ENCODE data around the gene SP1.
A peak's percentile ranks its signal among the peaks of the same experiment; 100 is the strongest.
"Not testable (repeated sequence)": the region's sequence is repeated elsewhere in the genome, so short reads cannot be mapped to it uniquely, and the experiment has no call there.

The SP1 gene

DNA sequence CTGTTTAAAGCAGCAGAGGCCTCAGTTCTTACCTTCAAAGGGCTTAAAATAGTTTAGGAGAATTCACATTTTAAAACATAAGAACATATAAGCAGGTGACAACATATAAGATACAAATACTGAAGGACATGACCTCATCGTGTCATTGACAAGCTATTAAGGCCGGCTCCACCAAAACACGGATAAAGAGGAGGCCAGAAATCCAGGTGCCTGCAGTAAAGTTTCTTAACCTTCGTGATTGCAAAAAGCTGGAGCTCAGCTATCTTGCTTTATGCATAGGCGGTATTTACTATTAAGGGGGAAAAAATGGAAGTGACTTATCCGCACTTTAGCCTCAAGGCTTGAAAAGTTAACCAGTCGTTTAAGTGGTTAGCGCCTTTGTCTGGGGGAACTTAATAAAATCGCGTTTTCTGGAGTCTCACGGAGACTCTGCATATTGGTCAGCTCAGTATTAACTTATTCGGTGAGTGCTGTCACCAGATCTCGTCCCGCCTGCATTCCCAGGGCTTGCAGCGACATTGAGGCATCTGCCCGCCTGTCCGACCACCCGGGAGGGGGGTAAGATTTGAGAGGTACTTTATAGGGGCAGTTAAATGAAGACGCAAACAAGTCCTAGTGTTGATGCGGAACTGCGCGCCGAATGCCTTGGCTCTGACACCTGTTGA is 1.1 kb upstream of the SP1 start:
- TF ChIP-seq, protein P1, sequence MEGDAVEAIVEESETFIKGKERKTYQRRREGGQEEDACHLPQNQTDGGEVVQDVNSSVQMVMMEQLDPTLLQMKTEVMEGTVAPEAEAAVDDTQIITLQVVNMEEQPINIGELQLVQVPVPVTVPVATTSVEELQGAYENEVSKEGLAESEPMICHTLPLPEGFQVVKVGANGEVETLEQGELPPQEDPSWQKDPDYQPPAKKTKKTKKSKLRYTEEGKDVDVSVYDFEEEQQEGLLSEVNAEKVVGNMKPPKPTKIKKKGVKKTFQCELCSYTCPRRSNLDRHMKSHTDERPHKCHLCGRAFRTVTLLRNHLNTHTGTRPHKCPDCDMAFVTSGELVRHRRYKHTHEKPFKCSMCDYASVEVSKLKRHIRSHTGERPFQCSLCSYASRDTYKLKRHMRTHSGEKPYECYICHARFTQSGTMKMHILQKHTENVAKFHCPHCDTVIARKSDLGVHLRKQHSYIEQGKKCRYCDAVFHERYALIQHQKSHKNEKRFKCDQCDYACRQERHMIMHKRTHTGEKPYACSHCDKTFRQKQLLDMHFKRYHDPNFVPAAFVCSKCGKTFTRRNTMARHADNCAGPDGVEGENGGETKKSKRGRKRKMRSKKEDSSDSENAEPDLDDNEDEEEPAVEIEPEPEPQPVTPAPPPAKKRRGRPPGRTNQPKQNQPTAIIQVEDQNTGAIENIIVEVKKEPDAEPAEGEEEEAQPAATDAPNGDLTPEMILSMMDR (conservative IDR thresholded peaks at IDR 0.05; ENCODE audit: control insufficient read depth, insufficient read depth, low read depth, low read length) = no peak
- DNase-seq (ENCODE audit: low read depth) = no peak
- H3K4me3 ChIP-seq (ENCODE audit: control insufficient read depth, low read depth, low read length) = peak overlapping the region; percentile 42

DNA sequence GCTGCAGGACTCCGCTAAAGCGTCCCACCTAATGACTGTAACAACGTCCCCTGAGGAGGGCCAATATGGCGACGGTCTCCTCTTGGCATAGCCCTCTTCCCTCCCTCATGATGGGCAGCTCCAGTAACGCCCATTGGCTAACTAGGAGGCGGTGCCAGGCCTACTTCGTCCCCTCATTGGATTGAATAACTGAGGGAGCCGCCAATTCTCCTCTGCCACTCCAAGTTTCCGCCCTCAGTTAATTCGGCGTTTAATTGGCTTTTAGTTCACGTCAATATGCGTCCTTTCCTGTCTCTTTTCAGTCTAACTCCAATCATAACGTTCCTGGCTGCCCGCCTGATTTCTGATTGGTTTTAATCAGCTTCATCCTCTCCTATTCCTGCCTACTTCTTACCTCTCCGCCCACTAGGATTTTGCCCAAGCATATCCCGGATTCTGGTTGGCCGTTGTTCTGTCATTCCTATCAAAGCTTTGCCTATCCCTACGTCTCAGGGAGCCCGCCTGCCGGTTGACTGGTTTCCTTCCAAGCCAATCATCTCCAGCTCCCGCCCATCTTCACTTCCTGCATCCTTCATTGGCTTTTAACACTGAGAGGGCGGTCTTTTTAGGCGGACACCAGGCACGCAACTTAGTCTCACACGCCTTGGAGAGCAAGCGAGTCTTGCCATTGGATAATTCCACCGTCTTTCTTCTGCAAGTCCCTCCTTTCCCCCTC is 430 bp upstream of the SP1 start:
- peak; percentile 100 for DNase-seq (ENCODE audit: low read depth)
- peak overlapping the region; percentile 42 for H3K4me3 ChIP-seq (ENCODE audit: control insufficient read depth, low read depth, low read length)
- TF ChIP-seq, protein P1 (conservative IDR thresholded peaks at IDR 0.05; ENCODE audit: control insufficient read depth, insufficient read depth, low read depth, low read length) = no peak

GRCh38 chr12:53380794-53381730 is 1.1 kb downstream of the SP1 start:
- peak overlapping the region; percentile 61 for H3K4me3 ChIP-seq (ENCODE audit: control insufficient read depth, low read depth, low read length)
- TF ChIP-seq, protein P1 (conservative IDR thresholded peaks at IDR 0.05; ENCODE audit: control insufficient read depth, insufficient read depth, low read depth, low read length) = no peak
- peak; percentile 71 for DNase-seq (ENCODE audit: low read depth)

- DNase-seq (ENCODE audit: low read depth) = peak; percentile 84
- TF ChIP-seq, protein P1 (conservative IDR thresholded peaks at IDR 0.05; ENCODE audit: control insufficient read depth, insufficient read depth, low read depth, low read length) = peak; percentile 42
- peak overlapping the region; percentile 61 for H3K4me3 ChIP-seq (ENCODE audit: control insufficient read depth, low read depth, low read length)
Observed at GRCh38 chr12:53381731-53382630, 2.0 kb downstream of the SP1 start.

DNA sequence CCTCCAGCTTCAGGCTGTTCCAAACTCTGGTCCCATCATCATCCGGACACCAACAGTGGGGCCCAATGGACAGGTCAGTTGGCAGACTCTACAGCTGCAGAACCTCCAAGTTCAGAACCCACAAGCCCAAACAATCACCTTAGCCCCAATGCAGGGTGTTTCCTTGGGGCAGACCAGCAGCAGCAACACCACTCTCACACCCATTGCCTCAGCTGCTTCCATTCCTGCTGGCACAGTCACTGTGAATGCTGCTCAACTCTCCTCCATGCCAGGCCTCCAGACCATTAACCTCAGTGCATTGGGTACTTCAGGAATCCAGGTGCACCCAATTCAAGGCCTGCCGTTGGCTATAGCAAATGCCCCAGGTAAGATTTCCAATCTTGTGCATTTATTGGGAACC is 3.3 kb downstream of the SP1 start:
- TF ChIP-seq, protein P1 (conservative IDR thresholded peaks at IDR 0.05; ENCODE audit: control insufficient read depth, insufficient read depth, low read depth, low read length) = no peak
- peak overlapping the region; percentile 1 for H3K4me3 ChIP-seq (ENCODE audit: control insufficient read depth, low read depth, low read length)
- no peak for DNase-seq (ENCODE audit: low read depth)

- not testable (repeated sequence) for H3K4me3 ChIP-seq (ENCODE audit: control insufficient read depth, low read depth, low read length); DNase-seq (ENCODE audit: low read depth)
Observed at GRCh38 chr12:53386381-53386780, 6.4 kb downstream of the SP1 start.
